H7 (cell line): ENCODE measurements around the gene PDE9A. TPM values are rescaled to one million over a fixed set of nuclear protein-coding genes. Genes with fewer than 3 reads are reported as not detected.

Source experiments
- DNase-seq: peaks from one replicate; pipeline ENCODE4 v3.0.0; 2012
- H3K27me3 ChIP-seq: 2 replicates; pipeline ENCODE4 v1.6.0; 2011; ENCODE audit warnings: mild to moderate bottlenecking, low read length; ENCODE audit not compliant: control insufficient read depth, insufficient read depth
- H3K36me3 ChIP-seq: replicated peaks from 2 replicates; pipeline ENCODE4 v1.5.1; 2011; ENCODE audit warnings: low read length; ENCODE audit not compliant: control insufficient read depth, insufficient read depth
- H3K4me3 ChIP-seq: 2 replicates; pipeline ENCODE4 v1.5.1; 2011; ENCODE audit warnings: low read depth, mild to moderate bottlenecking, control low read depth, low read length, moderate library complexity; ENCODE audit not compliant: insufficient read depth
- total RNA-seq: library from RNA; depleted of rRNA; stranded (reverse); fragments of >200 nt; shearing (Covaris generic); gene quantifications from 2 replicates; pipeline ENCODE4 v1.2.3, GENCODE V29; 2014

The PDE9A gene
- total RNA-seq, 1 experiment from 2014 or later, result 37.9 TPM

DNA sequence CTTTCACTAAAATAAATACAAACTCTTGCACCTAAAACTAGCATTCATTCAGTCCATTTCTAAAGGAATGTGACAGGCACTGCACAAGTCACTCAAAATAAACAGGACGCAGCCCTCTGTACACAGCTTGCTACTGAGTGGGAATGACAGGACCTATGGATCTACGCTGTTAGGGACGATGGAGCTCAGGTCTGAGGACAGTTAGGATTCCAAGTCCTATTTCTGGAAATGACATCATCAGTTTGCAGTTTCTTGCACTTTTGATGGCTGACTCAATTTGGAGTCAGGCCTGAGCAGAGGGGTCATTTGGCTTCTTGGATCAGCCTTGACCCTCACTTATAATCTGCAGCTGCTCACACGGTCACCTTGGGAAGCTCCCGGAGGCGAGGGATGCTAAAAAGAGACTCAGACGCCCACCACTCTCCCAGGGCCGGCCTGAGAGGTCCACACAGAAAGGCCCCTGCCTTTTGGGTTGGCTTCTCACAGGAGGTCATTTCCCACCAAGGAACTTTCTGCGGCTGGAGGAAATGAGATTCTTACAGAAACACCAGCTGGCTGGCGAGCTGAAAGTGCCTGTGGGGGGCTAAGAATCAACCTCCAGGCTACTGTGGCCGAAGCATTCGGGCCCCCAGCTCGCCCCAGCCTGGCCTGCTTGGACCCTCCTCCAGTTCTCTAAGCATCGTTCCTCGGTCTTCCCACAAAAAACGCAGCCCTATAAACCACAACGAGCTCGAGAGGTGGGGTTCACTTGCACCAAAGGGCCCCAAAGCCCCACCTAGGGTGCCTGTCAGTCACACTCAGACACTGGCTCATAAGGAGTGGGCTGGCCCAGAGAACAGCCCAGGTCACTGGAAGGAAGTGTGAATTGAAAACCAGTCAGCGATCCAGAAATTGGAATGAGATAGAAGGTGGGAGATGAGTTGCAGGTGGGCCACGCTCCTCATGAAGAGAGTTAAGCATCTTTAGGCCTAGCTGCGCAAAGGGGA, 8.9 kb upstream of the PDE9A start:
- H3K36me3 ChIP-seq, result no peaks in the 10 kb centered on the region
- no peak overlapping the region for H3K4me3 ChIP-seq
- DNase-seq, result no peak
- H3K27me3 ChIP-seq, result no peaks in the 10 kb centered on the region

DNA sequence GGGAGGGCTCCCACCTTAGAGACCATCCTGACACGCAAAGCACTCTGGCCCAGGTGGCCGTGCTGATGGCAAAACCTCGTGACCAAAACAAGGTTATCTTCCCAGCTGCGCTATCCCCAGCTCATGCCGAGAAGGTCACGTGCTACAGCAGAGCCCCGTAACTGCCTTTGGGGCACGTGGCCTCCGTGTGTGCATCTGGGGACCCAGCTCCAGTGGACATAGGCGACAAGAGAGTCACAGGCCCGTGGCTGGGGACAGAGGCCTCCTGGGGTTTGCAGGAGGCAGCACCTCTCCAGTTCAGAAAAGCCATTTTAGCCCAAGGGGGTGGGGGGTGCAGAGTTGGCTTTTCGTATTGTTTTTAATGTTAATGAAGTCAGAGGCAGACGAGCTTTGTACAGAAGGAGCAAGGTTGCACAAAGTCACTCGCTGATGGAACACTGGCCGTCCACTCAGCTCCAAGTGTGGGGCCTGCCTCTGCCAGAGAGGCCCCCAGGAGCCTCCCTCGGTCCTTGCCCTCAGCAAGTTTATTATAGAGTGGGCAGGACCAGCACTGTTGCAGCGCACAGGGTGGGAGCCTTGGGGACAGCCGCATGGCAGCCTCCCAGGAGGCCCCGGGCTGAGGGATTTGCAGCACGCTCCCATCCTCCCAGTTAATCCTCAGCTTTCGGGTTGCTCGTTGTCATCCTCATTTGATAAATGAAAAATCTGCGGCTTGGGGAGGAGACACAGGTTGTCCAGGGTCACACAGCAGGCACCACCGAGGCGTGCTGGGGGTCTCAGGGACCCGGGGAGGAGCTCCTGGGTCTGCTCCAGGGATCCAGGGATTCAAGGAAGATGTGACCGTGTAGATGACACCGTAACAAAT, 8.0 kb upstream of the PDE9A start:
- Histone ChIP-seq H3K36me3 (no peaks in the 10 kb centered on the region), H3K27me3 (no peaks in the 10 kb centered on the region), H3K4me3 (no peak overlapping the region)
- DNase-seq, result no peak

DNA sequence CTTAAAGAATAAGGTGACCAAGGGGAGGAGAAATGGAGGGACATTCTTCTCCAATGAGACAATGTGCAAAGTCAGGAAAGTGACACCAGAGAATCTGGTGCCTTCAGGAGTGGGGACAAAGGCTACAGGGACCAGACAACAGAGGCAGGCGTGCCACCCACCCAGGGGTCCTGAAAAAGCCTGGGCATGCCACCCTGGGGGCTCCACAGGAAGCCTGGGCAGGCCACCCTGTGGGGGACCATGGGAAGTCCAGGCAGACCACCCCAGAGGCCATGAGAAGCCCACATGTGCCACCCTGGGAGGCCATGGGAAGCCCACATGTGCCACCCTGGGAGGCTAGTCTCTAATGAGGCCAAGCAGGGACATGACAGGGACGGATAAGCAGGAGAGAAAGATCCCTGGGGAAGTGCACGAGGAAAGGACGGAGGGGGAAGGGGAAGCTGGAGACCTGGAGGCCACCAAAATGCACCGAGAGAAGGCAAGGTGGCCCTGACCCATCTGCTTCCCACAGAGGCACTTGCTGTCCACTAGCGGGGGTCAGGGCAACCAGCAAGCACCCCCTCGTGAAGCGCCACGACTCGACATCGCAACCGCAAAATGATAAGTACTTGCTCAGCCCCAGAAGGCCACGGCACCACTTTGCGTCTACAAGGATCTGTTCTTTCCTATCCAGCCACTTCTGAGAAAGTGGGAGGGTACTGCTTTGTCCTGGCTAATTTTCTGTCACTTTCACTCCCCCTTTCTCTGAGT, 7.2 kb upstream of the PDE9A start:
- Histone ChIP-seq H3K36me3 (no peaks in the 10 kb centered on the region), H3K27me3 (no peaks in the 10 kb centered on the region), H3K4me3 (no peak overlapping the region)
- no peak for DNase-seq

DNA sequence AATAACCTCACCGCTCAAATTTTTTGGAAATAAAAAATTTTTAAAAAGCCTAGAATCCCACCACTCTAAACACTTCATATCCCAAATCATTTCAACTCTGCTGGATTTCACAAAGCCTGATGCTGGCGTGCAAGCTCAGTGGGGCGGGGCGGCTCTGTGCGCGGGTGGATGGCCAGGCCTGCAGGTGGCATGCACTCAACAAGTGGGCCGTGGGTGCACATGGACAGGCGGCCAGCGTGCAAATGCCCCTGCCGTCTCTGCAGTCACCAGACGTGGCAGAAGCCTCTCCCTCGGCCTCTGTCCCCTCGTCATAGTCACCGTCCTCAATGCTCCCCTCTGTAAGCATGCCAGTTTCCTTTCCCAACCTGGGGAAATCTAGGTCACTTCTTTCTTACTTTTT, 6.6 kb upstream of the PDE9A start:
- H3K36me3 ChIP-seq, result no peaks in the 10 kb centered on the region
- no peaks in the 10 kb centered on the region for H3K27me3 ChIP-seq
- DNase-seq, result peak; percentile 46
- no peak overlapping the region for H3K4me3 ChIP-seq

DNA sequence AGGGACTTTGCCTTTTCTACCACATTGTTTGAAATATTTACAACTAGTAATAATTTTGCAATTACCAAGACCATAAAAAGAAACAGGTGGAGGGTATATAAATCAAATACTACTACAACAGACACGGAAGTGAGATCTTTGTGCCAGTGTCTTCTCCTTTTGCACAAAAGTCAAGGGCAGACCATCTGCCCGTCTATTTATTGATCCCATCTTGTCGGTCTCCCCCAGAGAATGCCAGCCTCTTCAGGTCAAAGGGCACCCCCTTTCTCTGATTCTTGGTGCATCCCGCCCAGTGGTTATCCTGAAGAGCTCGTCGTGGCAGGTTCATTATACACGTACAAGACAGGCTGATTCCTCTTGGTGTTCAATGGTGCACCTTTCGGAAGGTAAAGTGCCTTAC, 4.8 kb upstream of the PDE9A start:
- Histone ChIP-seq H3K4me3 (no peak overlapping the region), H3K36me3 (no peaks in the 10 kb centered on the region), H3K27me3 (no peaks in the 10 kb centered on the region)
- no peak for DNase-seq

DNA sequence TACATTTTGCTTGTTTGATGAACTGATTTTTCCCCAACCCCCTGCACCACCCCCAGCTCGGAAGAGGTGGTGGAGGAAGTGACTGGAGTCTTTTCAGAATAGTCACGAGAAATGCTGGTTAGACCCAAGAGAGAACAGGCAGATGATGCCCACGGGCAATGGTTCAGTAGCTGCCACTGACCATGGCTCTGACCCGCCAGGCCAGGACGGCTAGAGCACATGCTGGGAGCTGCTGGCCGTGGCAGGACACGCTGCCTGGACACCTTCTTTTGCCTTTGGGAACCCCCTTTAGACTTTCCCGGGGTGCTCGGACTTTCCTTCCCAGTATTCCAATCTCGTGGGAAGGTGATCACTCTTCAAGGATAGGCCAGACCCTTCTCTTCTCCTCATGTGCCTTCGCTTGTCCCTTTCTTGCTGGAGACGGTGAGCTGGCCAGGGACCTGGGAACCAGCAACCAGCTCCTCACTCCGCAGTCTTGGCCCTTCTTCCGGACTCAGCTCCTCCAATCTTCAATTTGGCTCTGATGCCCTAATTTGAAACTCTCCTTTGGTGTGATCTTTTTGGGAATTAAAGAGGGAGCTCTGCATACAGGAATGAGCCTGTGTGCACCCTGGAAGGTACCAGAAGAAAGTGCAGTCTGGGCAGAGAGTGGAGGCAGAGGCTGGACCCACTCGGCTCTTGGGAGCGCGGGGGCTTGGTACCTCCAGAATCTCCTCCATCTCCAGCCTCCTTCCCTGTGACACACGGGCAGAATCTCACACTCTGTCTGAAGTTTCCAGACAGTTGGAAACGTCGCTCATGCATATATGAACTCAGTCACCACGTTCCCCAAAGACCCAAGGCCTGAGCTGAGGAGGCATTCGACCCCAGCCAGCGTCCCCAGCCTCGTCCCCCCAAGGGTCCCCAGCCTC, 4.0 kb upstream of the PDE9A start:
- no peak for DNase-seq
- Histone ChIP-seq H3K27me3 (no peaks in the 10 kb centered on the region), H3K36me3 (no peaks in the 10 kb centered on the region), H3K4me3 (no peak overlapping the region)

DNA sequence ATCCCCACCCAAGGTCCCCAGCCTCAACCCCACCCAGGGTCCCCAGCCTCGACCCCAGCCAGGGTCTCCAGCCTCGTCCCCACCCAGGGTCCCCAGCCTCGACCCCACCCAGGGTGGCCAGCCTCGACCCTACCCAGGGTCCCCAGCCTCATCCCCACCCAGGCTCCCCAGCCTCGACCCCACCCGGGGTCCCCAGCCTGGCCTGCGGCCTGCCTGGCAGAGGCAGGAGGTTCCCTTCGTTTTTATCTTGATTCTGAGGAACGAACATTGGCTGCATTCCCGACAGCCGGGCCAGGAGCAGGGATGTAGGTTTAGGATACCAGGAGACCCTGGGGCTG, 3.4 kb upstream of the PDE9A start:
- peaks cover 2% of the 10 kb centered on the region; the same call in 1 of the 2 replicates for H3K36me3 ChIP-seq

DNA sequence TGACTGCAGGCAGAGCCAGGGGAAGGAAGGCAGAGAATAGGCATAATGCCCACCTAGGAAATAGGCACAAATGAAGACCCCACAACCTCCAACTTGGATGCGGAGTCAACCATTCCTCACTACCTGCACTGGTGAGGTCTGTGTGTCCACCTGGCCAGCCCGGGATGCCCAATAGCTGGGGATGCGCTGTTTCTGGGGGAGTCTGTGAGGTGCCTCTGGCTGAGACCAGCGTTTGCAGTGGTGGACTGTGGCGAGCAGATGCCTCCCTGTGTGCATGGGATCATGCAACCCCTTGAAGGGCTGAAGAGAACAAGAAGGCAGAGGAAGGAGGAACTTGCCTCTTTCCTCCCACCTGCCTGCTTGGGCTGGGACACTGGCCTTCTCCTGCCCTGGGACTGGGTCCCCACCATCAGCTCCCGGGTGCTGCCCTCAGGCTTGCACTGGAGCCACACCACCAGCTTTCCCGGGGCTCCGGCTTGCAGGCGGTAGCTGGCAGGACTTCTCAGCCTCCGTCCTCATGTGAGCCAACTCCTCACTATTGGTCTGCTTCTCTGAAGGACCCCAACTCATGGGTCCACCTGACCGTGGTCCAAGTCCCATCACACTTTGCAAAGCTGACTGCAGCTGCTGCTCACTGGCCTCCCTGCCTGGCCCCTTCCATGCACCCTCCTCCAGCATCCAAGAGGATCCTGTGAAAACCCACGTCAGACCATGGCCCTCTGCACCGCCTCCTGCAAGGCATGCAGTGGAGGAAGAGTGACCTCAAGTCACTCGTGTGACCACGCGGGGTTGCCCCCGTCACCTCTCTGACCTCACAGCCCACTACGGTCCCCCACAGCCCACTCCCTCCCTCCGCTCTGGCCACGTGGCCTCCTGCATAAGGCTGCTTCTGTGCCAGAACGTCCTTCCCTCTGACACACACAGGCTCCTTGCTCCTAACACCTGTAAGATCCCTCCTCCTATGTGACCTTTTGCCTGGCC, 2.7 kb upstream of the PDE9A start:
- Histone ChIP-seq H3K27me3 (no peaks in the 10 kb centered on the region), H3K4me3 (no peak overlapping the region), H3K36me3 (peaks cover 2% of the 10 kb centered on the region; the same call in 1 of the 2 replicates)
- DNase-seq, result peak; percentile 49

More for the DNA sequence above, 3.4 kb upstream of the PDE9A start:
- peak; percentile 44 for DNase-seq
- Histone ChIP-seq H3K4me3 (no peak overlapping the region), H3K27me3 (no peaks in the 10 kb centered on the region)

DNA sequence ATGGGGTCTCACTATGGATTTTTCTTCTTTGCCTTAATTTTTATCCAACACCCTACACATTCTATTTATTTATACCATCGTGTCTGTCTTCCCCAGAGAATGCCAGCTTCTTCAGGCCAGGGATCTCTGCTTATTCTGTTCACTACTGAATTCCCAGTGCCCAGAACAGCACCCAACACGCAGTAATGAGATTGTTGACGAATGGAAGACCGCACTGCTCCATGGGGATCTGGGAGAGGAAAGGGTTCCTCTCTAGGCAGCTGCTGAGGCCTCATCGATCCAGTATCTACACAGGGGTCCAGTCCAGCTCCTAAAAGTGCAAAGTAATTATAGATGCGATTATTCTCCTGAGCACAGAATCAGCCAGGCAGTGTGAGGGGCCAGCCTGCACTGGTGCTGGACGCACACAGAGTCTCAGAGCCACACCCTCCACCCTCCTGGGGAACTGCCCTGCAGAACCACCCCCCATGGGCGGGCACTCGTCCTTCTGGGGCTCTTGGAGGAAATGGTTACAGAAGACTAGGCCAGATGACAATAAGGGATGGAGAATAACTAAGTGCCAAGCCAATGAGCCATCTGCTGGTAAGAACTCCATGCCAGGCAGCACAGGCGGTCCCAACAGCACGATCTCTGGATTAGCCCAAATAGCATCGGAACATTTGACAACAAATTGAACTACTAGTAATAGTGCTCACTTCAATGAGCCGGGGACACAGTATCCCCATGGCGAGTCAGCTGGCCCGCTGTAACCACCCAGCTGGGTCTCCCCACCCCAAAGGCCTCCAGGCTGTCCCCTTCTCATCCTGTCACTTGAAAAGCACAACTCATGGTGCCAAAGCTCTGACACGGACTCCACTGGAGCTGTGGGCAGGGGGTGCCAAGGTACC, 1.7 kb upstream of the PDE9A start:
- peak; percentile 46 for DNase-seq
- no peaks in the 10 kb centered on the region for H3K27me3 ChIP-seq
- peaks cover 2% of the 10 kb centered on the region; the same call in 1 of the 2 replicates for H3K36me3 ChIP-seq
- no peak overlapping the region for H3K4me3 ChIP-seq

DNA sequence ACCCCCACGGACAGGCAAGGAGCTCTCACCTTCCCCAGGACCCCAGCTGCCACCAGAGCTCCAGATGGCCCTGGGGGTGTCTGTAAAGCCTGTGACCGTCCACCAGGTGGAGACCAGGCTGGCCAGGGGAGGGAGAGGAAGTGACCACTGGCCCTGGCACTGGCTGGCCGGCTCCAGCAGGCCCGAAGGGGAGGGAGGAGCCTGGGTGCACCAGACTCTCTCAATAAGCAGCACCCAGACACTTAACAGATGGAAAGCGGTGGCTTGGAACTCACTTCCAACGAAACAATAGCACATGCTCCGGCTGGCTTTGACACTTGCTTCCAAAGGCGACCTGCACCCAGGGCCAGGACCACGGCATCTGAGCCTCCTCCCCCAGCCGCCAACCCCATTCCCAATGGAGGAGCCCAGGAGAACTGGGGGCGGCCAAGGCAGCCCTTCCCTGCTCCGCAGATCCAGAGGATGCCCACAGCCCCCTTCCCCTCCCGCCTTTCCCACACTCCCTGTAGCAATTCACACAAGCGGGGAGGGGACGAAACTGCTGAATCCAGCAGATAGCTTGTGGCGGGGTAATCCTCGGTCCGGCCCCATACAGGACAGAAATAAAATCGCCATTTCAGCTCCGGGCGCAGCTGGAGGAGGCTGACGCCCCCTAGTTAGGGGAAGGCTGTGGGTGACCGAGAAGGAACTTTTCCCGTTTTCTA, 742 bp upstream of the PDE9A start:
- peaks cover 2% of the 10 kb centered on the region; the same call in 1 of the 2 replicates for H3K36me3 ChIP-seq
- peak overlapping the region; percentile 64 for H3K4me3 ChIP-seq
- H3K27me3 ChIP-seq, result no peaks in the 10 kb centered on the region
- DNase-seq, result peak; percentile 89

DNA sequence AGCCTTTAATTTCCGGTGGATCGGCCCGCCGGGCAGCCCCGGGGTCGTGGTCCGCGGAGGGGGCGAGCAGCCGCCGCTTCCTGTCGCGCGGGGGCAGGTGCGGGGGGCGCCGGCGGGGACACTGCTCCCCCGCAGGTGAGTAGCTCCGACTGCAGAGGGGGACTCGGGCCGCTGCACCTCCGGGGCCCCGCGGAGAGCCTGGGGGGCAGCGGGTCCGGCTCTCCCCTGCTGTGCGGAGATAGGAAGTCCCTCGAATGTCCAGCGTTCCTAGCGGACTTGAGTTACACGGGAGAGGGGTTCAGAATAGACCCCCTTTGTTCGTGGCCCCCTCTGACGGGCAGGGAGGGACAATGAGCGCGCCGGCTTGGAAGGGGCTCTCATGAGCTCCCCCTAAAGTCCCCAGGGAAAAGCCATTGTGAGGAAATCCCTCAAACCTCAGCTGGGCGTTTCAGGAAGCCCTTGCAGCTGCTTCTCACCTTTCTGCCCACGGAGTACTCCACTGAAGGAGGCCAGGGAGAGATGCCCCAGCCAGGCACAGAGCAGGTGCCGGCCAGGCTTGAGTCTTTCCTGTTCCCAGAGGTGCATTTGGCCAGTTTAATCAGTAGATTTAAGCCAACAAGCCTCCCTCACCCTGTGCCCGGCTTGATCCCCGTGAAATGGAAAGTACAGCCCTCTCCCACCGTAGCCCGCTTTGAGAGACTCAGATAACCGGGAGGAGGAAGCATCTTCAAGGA, 925 bp downstream of the PDE9A start:
- H3K27me3 ChIP-seq, result no peaks in the 10 kb centered on the region
- DNase-seq, result peak; percentile 89
- H3K4me3 ChIP-seq, result peak overlapping the region; percentile 59
- H3K36me3 ChIP-seq, result peaks cover 2% of the 10 kb centered on the region; the same call in 1 of the 2 replicates
